ENCODE results near the gene NTM.

DNA sequence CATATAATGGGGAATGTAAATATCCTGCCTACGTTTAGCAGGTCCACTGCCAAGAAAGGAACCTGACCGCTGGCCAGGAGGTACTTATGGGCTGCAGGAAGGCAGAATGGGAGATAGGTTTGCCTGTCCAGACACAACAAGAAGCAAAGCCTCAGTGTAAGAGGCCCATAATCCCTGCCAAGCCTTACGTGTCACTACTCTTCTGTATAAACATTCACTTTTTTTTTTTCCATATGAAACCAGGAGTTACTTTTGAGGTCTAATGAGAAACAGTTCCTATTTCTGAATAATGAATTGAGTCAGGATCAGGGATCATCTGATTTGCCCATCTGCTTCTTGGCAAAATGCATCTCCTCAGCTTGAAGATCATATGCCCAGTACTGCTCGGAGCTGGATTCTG is 230.2 kb downstream of the NTM start:
- TF ChIP-seq POLR2A (IDR thresholded peaks at IDR 0.05): no peak
- TF ChIP-seq, protein P1, sequence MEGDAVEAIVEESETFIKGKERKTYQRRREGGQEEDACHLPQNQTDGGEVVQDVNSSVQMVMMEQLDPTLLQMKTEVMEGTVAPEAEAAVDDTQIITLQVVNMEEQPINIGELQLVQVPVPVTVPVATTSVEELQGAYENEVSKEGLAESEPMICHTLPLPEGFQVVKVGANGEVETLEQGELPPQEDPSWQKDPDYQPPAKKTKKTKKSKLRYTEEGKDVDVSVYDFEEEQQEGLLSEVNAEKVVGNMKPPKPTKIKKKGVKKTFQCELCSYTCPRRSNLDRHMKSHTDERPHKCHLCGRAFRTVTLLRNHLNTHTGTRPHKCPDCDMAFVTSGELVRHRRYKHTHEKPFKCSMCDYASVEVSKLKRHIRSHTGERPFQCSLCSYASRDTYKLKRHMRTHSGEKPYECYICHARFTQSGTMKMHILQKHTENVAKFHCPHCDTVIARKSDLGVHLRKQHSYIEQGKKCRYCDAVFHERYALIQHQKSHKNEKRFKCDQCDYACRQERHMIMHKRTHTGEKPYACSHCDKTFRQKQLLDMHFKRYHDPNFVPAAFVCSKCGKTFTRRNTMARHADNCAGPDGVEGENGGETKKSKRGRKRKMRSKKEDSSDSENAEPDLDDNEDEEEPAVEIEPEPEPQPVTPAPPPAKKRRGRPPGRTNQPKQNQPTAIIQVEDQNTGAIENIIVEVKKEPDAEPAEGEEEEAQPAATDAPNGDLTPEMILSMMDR (IDR thresholded peaks at IDR 0.05): no peak
